ENCODE data around the gene THSD4.

The THSD4 gene

GRCh38 chr15:71349736-71350526 lies 234.7 kb downstream of the THSD4 start:
- in situ Hi-C loops (cut with HindIII; ENCODE audit: low sequenced_read_pairs): no loop called here
- no peak overlapping the region for H3K4me3 ChIP-seq (ENCODE audit: low read depth, low read length)
- no peak for DNase-seq (ENCODE audit: low read depth, low spot score)
- TF ChIP-seq CTCF (IDR thresholded peaks at IDR 0.05; ENCODE audit: low read depth, low read length): no peak

GRCh38 chr15:71350622-71351378 lies 235.5 kb downstream of the THSD4 start:
- no peak for DNase-seq (ENCODE audit: low read depth, low spot score)
- no peak for TF ChIP-seq CTCF (IDR thresholded peaks at IDR 0.05; ENCODE audit: low read depth, low read length)
- in situ Hi-C loops (cut with HindIII; ENCODE audit: low sequenced_read_pairs): no loop called here
- H3K4me3 ChIP-seq (ENCODE audit: low read depth, low read length): no peak overlapping the region

- in situ Hi-C loops (cut with HindIII; ENCODE audit: low sequenced_read_pairs): no loop called here
- no peak for TF ChIP-seq CTCF (IDR thresholded peaks at IDR 0.05; ENCODE audit: low read depth, low read length)
- H3K4me3 ChIP-seq (ENCODE audit: low read depth, low read length): no peak overlapping the region
- no peak for DNase-seq (ENCODE audit: low read depth, low spot score)
Measured at GRCh38 chr15:71352125-71352524, 236.9 kb downstream of the THSD4 start.

- DNase-seq (ENCODE audit: low read depth, low spot score): no peak
- in situ Hi-C loops (cut with HindIII; ENCODE audit: low sequenced_read_pairs): no loop called here
- TF ChIP-seq CTCF (IDR thresholded peaks at IDR 0.05; ENCODE audit: low read depth, low read length): no peak
- H3K4me3 ChIP-seq (ENCODE audit: low read depth, low read length): no peak overlapping the region
Measured at GRCh38 chr15:71352765-71353164, 237.5 kb downstream of the THSD4 start.

- TF ChIP-seq CTCF (IDR thresholded peaks at IDR 0.05; ENCODE audit: low read depth, low read length): no peak
- in situ Hi-C loops (cut with HindIII; ENCODE audit: low sequenced_read_pairs): no loop called here
- no peak for DNase-seq (ENCODE audit: low read depth, low spot score)
- H3K4me3 ChIP-seq (ENCODE audit: low read depth, low read length): no peak overlapping the region
Measured at GRCh38 chr15:71353171-71353570, 237.9 kb downstream of the THSD4 start.

GRCh38 chr15:71355268-71355667 lies 240.0 kb downstream of the THSD4 start:
- in situ Hi-C loops (cut with HindIII; ENCODE audit: low sequenced_read_pairs): no loop called here
- TF ChIP-seq CTCF (IDR thresholded peaks at IDR 0.05; ENCODE audit: low read depth, low read length): no peak

More at GRCh38 chr15:71355268-71355667, 240.0 kb downstream of the THSD4 start:
- H3K4me3 ChIP-seq (ENCODE audit: low read depth, low read length): no peak overlapping the region
- no peak for DNase-seq (ENCODE audit: low read depth, low spot score)
